ENCODE results near the gene CIRBP. TPM values are rescaled to one million over a fixed set of nuclear protein-coding genes. Genes with fewer than 3 reads are reported as not detected.
A peak's percentile ranks its signal among the peaks of the same experiment; 100 is the strongest.

Gene CIRBP
- total and polyA plus RNA-seq, 2 of the 13 experiments (the other 11 are each of a cell fraction or from before 2014, with no cell fraction given): 133 to 140 TPM

GRCh38 chr19:1227304-1228054, 41.7 kb upstream of the CIRBP start (continued):
- no peak for TF ChIP-seq CBX2 (IDR thresholded peaks at IDR 0.05; ENCODE audit: low read depth, low read length)
- no peak for TF ChIP-seq CBX2 (CRISPR knock-in tag; IDR thresholded peaks at IDR 0.05; ENCODE audit: low read depth)
- TF ChIP-seq ONECUT2 (CRISPR knock-in tag; IDR thresholded peaks at IDR 0.05): no peak
- TF ChIP-seq PHF5A (CRISPR knock-in tag; IDR thresholded peaks at IDR 0.05; ENCODE audit: low read depth, unreplicated experiment): no peak
- TF ChIP-seq CSRNP1 (CRISPR knock-in tag; IDR thresholded peaks at IDR 0.05): no peak
- TF ChIP-seq ZNF766 (CRISPR knock-in tag; IDR thresholded peaks at IDR 0.05; ENCODE audit: borderline replicate concordance): no peak
- peak in 1 of 2 experiments; percentile 33; a peak in 1 of 4 replicates for TF ChIP-seq POLR2A (IDR thresholded peaks at IDR 0.05; ENCODE audit: insufficient read depth in 1 of 2, low read depth in 2 of 2, low read length in 2 of 2)
- TF ChIP-seq MZF1 (CRISPR knock-in tag; IDR thresholded peaks at IDR 0.05; ENCODE audit: borderline replicate concordance): no peak
- no peak for TF ChIP-seq SP140L (CRISPR knock-in tag; IDR thresholded peaks at IDR 0.05; ENCODE audit: borderline replicate concordance)
- no peak for TF ChIP-seq ZNF891 (CRISPR knock-in tag; IDR thresholded peaks at IDR 0.05)
- TF ChIP-seq HDAC1 (CRISPR knock-in tag; IDR thresholded peaks at IDR 0.05): no peak
- TF ChIP-seq RBFOX2 (IDR thresholded peaks at IDR 0.05; ENCODE audit: low read depth, low read length): peak; percentile 22; the same call in 1 of the 2 replicates
- no peak for TF ChIP-seq ZNF567 (CRISPR knock-in tag; IDR thresholded peaks at IDR 0.05; ENCODE audit: borderline replicate concordance)
- TF ChIP-seq MED13 (CRISPR knock-in tag; IDR thresholded peaks at IDR 0.05): no peak

Measured in HepG2 (cell line).